HL-60 (cell line): Measurements from ENCODE around the gene USP13.

ENCODE experiments used
- DNase-seq, 2 experiments: peaks; one replicate each; pipeline ENCODE4 v3.0.0-alpha.2; 2010 to 2020; ENCODE audit warnings: low read depth in 1 of 2, low spot score in 1 of 2
- H3K27ac ChIP-seq: fragments of 250-450 bp; sonication (Bioruptor Pico); replicated peaks from 2 replicates; pipeline ENCODE4 v1.5.1; 2020; ENCODE audit warnings: mild to moderate bottlenecking, moderate library complexity
- H3K27me3 ChIP-seq: fragments of 250-450 bp; sonication (Bioruptor Pico); 2 replicates; pipeline ENCODE4 v1.5.1; 2021; ENCODE audit warnings: mild to moderate bottlenecking, moderate library complexity; ENCODE audit not compliant: insufficient read depth, poor library complexity, severe bottlenecking
- H3K4me3 ChIP-seq: replicated peaks from 2 replicates; pipeline ENCODE4 v1.5.1; 2011; ENCODE audit warnings: mild to moderate bottlenecking, control low read depth, low read length; ENCODE audit not compliant: insufficient read depth
- GABPA ChIP-seq: IDR thresholded peaks from 2 replicates; pipeline ENCODE4 v1.6.1; 2012; ENCODE audit warnings: low read depth
- POLR2AphosphoS5 ChIP-seq: IDR thresholded peaks from 2 replicates; pipeline ENCODE4 v1.6.1; 2012; ENCODE audit warnings: low read depth
- SPI1 ChIP-seq: IDR thresholded peaks from 2 replicates; pipeline ENCODE4 v1.6.1; 2012; ENCODE audit warnings: low read depth, mild to moderate bottlenecking, borderline replicate concordance
- long read RNA-seq: library from polyadenylated mRNA; unstranded; transcript quantifications from one replicate; pipeline ENCODE4 v2.0.0, GENCODE V29; 2020
- TF ChIP-seq, protein P1 (sequence below): IDR thresholded peaks from 2 replicates; pipeline ENCODE4 v1.6.1; 2012; ENCODE audit warnings: low read depth; ENCODE audit not compliant: insufficient replicate concordance
- TF ChIP-seq, protein P2 (sequence below): IDR thresholded peaks from one replicate; pipeline ENCODE4 v1.5.1; 2011; ENCODE audit warnings: low read length, control low read depth, inconsistent platforms; ENCODE audit not compliant: insufficient read depth

USP13 gene
- long read RNA-seq, full-length matches to known transcripts = 44 of 63 reads
- long read RNA-seq, partial matches to known transcripts = 4 of 63 reads
- long read RNA-seq, other reads (novel, unspliced or antisense) = 15 of 63 reads

- peak within 1 kb of the TSS; percentile 91 for H3K27ac ChIP-seq
- no peaks in the 10 kb centered on the region for H3K27me3 ChIP-seq
- peak; percentile 42 to 62 for DNase-seq
- TF ChIP-seq POLR2AphosphoS5 (no peak), SPI1 (no peak), GABPA (no peak)
- TF ChIP-seq, protein P1, sequence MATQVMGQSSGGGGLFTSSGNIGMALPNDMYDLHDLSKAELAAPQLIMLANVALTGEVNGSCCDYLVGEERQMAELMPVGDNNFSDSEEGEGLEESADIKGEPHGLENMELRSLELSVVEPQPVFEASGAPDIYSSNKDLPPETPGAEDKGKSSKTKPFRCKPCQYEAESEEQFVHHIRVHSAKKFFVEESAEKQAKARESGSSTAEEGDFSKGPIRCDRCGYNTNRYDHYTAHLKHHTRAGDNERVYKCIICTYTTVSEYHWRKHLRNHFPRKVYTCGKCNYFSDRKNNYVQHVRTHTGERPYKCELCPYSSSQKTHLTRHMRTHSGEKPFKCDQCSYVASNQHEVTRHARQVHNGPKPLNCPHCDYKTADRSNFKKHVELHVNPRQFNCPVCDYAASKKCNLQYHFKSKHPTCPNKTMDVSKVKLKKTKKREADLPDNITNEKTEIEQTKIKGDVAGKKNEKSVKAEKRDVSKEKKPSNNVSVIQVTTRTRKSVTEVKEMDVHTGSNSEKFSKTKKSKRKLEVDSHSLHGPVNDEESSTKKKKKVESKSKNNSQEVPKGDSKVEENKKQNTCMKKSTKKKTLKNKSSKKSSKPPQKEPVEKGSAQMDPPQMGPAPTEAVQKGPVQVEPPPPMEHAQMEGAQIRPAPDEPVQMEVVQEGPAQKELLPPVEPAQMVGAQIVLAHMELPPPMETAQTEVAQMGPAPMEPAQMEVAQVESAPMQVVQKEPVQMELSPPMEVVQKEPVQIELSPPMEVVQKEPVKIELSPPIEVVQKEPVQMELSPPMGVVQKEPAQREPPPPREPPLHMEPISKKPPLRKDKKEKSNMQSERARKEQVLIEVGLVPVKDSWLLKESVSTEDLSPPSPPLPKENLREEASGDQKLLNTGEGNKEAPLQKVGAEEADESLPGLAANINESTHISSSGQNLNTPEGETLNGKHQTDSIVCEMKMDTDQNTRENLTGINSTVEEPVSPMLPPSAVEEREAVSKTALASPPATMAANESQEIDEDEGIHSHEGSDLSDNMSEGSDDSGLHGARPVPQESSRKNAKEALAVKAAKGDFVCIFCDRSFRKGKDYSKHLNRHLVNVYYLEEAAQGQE = no peak
- TF ChIP-seq, protein P2, sequence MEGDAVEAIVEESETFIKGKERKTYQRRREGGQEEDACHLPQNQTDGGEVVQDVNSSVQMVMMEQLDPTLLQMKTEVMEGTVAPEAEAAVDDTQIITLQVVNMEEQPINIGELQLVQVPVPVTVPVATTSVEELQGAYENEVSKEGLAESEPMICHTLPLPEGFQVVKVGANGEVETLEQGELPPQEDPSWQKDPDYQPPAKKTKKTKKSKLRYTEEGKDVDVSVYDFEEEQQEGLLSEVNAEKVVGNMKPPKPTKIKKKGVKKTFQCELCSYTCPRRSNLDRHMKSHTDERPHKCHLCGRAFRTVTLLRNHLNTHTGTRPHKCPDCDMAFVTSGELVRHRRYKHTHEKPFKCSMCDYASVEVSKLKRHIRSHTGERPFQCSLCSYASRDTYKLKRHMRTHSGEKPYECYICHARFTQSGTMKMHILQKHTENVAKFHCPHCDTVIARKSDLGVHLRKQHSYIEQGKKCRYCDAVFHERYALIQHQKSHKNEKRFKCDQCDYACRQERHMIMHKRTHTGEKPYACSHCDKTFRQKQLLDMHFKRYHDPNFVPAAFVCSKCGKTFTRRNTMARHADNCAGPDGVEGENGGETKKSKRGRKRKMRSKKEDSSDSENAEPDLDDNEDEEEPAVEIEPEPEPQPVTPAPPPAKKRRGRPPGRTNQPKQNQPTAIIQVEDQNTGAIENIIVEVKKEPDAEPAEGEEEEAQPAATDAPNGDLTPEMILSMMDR = no peak
- peak within 1 kb of the TSS; percentile 80 for H3K4me3 ChIP-seq
These were observed at the start of gene USP13 for GRCh38 chr3:179652447-179653095. TSS of gene USP13 (plus strand) at chr3:179653040. CDS start at chr3:179653226, 186 bp downstream.

GRCh38 chr3:179603321-179603720, 49.5 kb upstream of the USP13 start:
- TF ChIP-seq GABPA (no peak), POLR2AphosphoS5 (no peak), SPI1 (no peak)
- TF ChIP-seq, protein P2 = no peak
- TF ChIP-seq, protein P1 = no peak
- Histone ChIP-seq H3K27me3 (no peaks in the 10 kb centered on the region), H3K4me3 (peak overlapping the region; percentile 84), H3K27ac (peak overlapping the region; percentile 98)
- peak in 1 of 2 experiments; percentile 49 for DNase-seq

DNA sequence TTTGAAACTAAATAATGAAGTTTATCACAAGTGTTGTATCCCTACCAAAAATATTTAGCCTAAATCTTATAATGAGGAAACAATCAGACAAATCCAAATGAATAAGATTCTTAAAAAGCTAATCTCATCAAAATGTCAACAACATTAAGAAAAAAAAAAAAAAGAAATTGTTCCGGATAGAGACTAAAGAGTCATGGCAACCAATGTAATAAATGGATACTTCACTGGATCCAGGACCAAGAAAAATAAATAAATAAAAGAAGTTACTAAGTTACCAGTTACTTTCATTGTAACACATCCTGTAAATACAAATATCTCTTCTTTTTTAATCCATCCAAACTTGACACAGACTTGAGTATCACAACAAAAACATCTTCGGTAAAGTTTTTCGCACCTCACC, 49.0 kb upstream of the USP13 start:
- no peak for DNase-seq
- peak overlapping the region; percentile 84 for H3K4me3 ChIP-seq
- H3K27me3 ChIP-seq = no peaks in the 10 kb centered on the region
- no peak for TF ChIP-seq GABPA
- TF ChIP-seq SPI1 = no peak
- TF ChIP-seq, protein P2 = no peak
- TF ChIP-seq, protein P1 = no peak
- no peak for TF ChIP-seq POLR2AphosphoS5
- peak overlapping the region; percentile 98 for H3K27ac ChIP-seq
